ENCODE measurements around the gene LPCAT4. TPM values are rescaled to one million over a fixed set of nuclear protein-coding genes. Genes with fewer than 3 reads are reported as not detected.

Gene LPCAT4
- total and polyA plus RNA-seq, 2 of the 8 experiments (the other 6 are each of a cell fraction or from before 2014, with no cell fraction given), result 69.3 to 109 TPM

- H3K9me3 ChIP-seq (ENCODE audit: insufficient read depth in 2 of 2, low read depth in 1 of 2, low read length in 1 of 2), result no peaks in the 10 kb centered on the region
- no peak overlapping the region for H3K56ac ChIP-seq (replicated peaks; ENCODE audit: insufficient read length, low read depth, low read length)
- H3K4ac ChIP-seq (replicated peaks; ENCODE audit: insufficient read length, low read depth, low read length), result no peak overlapping the region
- no peak overlapping the region for H3K4me2 ChIP-seq (ENCODE audit: insufficient read depth in 1 of 2, low read depth in 2 of 2, low read length in 2 of 2)
- FAIRE-seq (no peak), DNase-seq (ENCODE audit: low read depth in 1 of 2, low spot score in 2 of 2) (no peak)
- no peaks in the 10 kb centered on the region for H3K79me2 ChIP-seq (ENCODE audit: control insufficient read depth in 1 of 2, insufficient read depth in 2 of 2, low read length in 2 of 2)
- no peak overlapping the region for H3K18ac ChIP-seq (ENCODE audit: extremely low read depth, low read length)
- no peak overlapping the region for H4K5ac ChIP-seq (ENCODE audit: insufficient read length, low read depth, low read length)
- no peak overlapping the region for H2BK20ac ChIP-seq (ENCODE audit: low read length)
- H3K27ac ChIP-seq (ENCODE audit: low read depth, low read length), result no peak overlapping the region
- H2BK120ac ChIP-seq (replicated peaks; ENCODE audit: low read depth, low read length), result no peak overlapping the region
- no peaks in the 10 kb centered on the region for H3K27me3 ChIP-seq (replicated peaks in 1 of 4; ENCODE audit: control insufficient read depth in 3 of 4, extremely low read depth in 1 of 4, insufficient read depth in 3 of 4, low read length in 3 of 4)
- H3K9ac ChIP-seq (replicated peaks in 1 of 4; ENCODE audit: extremely low read depth in 1 of 4, low read depth in 3 of 4, low read length in 3 of 4), result no peak overlapping the region
- H4K8ac ChIP-seq (ENCODE audit: extremely low read depth, insufficient read depth, low read length), result no peak overlapping the region
- no peaks in the 10 kb centered on the region for H3K36me3 ChIP-seq (ENCODE audit: control insufficient read depth in 2 of 4, insufficient read depth in 4 of 4, low read length in 3 of 4)
- H3K23me2 ChIP-seq (ENCODE audit: low read depth, low read length), result peaks cover 8% of the 10 kb centered on the region; the same call in 1 of the 2 replicates
- H3K79me1 ChIP-seq (ENCODE audit: low read depth, low read length), result no peaks in the 10 kb centered on the region
- H4K91ac ChIP-seq (replicated peaks; ENCODE audit: insufficient read length, low read length), result no peak overlapping the region
- no peak overlapping the region for H2BK12ac ChIP-seq (ENCODE audit: low read depth, low read length)
- H2AFZ ChIP-seq (ENCODE audit: low read length), result no peak overlapping the region
- H4K20me1 ChIP-seq (replicated peaks in 1 of 2; ENCODE audit: control insufficient read depth in 1 of 2, insufficient read depth in 2 of 2, low read length in 2 of 2), result no peaks in the 10 kb centered on the region
- 98% methylated on average over 3 of the region's 6 CpGs; no CpG with 5 or more reads in 1 of the 2 experiments for WGBS, 2 experiments (ENCODE audit: extremely low coverage in 1 of 2, insufficient coverage in 1 of 2, insufficient read length in 1 of 2, insufficient replicate concordance in 2 of 2, low coverage in 1 of 2, low lambda C conversion rate in 2 of 2, missing lambda C conversion rate in 1 of 2)
- H3K4me1 ChIP-seq (replicated peaks in 1 of 4; ENCODE audit: control insufficient read depth in 3 of 4, insufficient read depth in 4 of 4, low read length in 3 of 4), result peaks cover 0 to 2% (median 0%) of the 10 kb centered on the region in 4 experiments; a peak in 2 of 7 replicates
- no peak overlapping the region for H3K23ac ChIP-seq (ENCODE audit: insufficient read length)
- no peak overlapping the region for H2AK5ac ChIP-seq (ENCODE audit: low read depth, low read length)
- H3K14ac ChIP-seq (ENCODE audit: insufficient read length), result no peak overlapping the region
- no peak overlapping the region for H3K4me3 ChIP-seq (ENCODE audit: extremely low read depth in 1 of 4, insufficient read depth in 2 of 4, low read depth in 3 of 4, low read length in 4 of 4)
- POLR2A ChIA-PET (ENCODE audit: partially characterized antibody), result no interaction called here
- H2BK15ac ChIP-seq (ENCODE audit: low read length), result no peak overlapping the region
- no peak overlapping the region for H2BK5ac ChIP-seq (ENCODE audit: low read depth, low read length)
- CTCF ChIA-PET (ENCODE audit: partially characterized antibody), result interaction anchor here (1.1 to 1.2 kb wide), 2 partner anchors 20 to 28 kb away, joined by 3 read pairs; no protein-coding TSS in a partner anchor
- no peak for TF ChIP-seq CTCF (IDR thresholded peaks at IDR 0.05; ENCODE audit: control extremely low read depth in 1 of 3, insufficient read depth in 1 of 3, low read depth in 1 of 3, low read length in 3 of 3)
- TF ChIP-seq CBX5 (IDR thresholded peaks at IDR 0.05; ENCODE audit: low read depth, low read length), result no peak
- TF ChIP-seq SP2 (IDR thresholded peaks at IDR 0.05; ENCODE audit: low read length), result no peak
- TF ChIP-seq EP300 (IDR thresholded peaks at IDR 0.05; ENCODE audit: borderline replicate concordance in 1 of 2, low read depth in 2 of 2, low read length in 2 of 2), result no peak
- TF ChIP-seq ATF2 (IDR thresholded peaks at IDR 0.05; ENCODE audit: low read length), result no peak
- TF ChIP-seq CHD2 (IDR thresholded peaks at IDR 0.05; ENCODE audit: low read length), result no peak
- TF ChIP-seq MAFK (IDR thresholded peaks at IDR 0.05; ENCODE audit: low read depth, low read length), result no peak
- no peak for TF ChIP-seq NRF1 (IDR thresholded peaks at IDR 0.05; ENCODE audit: low read depth, low read length)
- TF ChIP-seq BCL11A (IDR thresholded peaks at IDR 0.05; ENCODE audit: low read depth in 2 of 2, low read length in 2 of 2), result no peak
Observed at GRCh38 chr15:34332553-34333120, 34.4 kb downstream of the LPCAT4 start.

Data from H1 (cell line).